Peyer's patch (tissue), 4 donors: ENCODE data around the gene MRPS23. TPM values are rescaled to one million over a fixed set of nuclear protein-coding genes. Genes with fewer than 3 reads are reported as not detected.

Experiments
- DNase-seq, 3 donors: peaks; one replicate each; pipeline ENCODE4 v3.0.0-alpha.2; 2017 to 2019
- H3K27ac ChIP-seq, 4 donors: fragments of 200-600 bp; sonication (generic); one replicate each; pipeline ENCODE4 v1.5.1; 2016 to 2019
- H3K27me3 ChIP-seq, 2 donors: fragments of 200-600 bp; sonication (generic); one replicate each; pipeline ENCODE4 v1.5.1; 2019
- H3K36me3 ChIP-seq, 3 donors: fragments of 200-600 bp; sonication (generic); one replicate each; pipeline ENCODE4 v1.5.1; 2016 to 2019
- H3K4me1 ChIP-seq, 4 donors: fragments of 200-600 bp; sonication (generic); one replicate each; pipeline ENCODE4 v1.5.1; 2016 to 2019
- H3K4me3 ChIP-seq, 4 donors: fragments of 200-600 bp; sonication (generic); 1 replicate in 3 of 4; 2 replicates in 1 of 4; pipeline ENCODE4 v1.5.1; 2016 to 2019; ENCODE audit warnings: mild to moderate bottlenecking in 1 of 4
- H3K9me3 ChIP-seq, 4 donors: fragments of 200-600 bp; sonication (generic); one replicate each; pipeline ENCODE4 v1.5.1; 2016 to 2019; ENCODE audit warnings: mild to moderate bottlenecking in 1 of 4
- POLR2A ChIP-seq, 2 donors: fragments of 450-650 bp; IDR thresholded peaks; one replicate each; pipeline ENCODE4 v1.5.1; 2017; ENCODE audit warnings: antibody characterized with exemption in 2 of 2, mild to moderate bottlenecking in 2 of 2, moderate library complexity in 2 of 2
- total RNA-seq, 4 donors: library from RNA; depleted of rRNA; stranded (reverse); fragments of >200 nt; gene quantifications; one replicate each; pipeline ENCODE4 v1.1.0, GENCODE V29; 2016
- TF ChIP-seq, protein P1 (sequence below), 6 experiments: fragments of 450-650 bp in 4 of 6; fragments of 200-600 bp in 2 of 6; sonication (generic) in 1 of 6; IDR thresholded peaks; one replicate each; pipeline ENCODE4 v1.5.1; 2017 to 2019; ENCODE audit warnings: antibody characterized with exemption in 6 of 6, mild to moderate bottlenecking in 3 of 6, moderate library complexity in 1 of 6

MRPS23 gene
- total RNA-seq: 1 to 10 TPM in 3 of 4 donors, under 1 TPM in 1; 0.83 to 7.4 (median 5.2) TPM

DNA sequence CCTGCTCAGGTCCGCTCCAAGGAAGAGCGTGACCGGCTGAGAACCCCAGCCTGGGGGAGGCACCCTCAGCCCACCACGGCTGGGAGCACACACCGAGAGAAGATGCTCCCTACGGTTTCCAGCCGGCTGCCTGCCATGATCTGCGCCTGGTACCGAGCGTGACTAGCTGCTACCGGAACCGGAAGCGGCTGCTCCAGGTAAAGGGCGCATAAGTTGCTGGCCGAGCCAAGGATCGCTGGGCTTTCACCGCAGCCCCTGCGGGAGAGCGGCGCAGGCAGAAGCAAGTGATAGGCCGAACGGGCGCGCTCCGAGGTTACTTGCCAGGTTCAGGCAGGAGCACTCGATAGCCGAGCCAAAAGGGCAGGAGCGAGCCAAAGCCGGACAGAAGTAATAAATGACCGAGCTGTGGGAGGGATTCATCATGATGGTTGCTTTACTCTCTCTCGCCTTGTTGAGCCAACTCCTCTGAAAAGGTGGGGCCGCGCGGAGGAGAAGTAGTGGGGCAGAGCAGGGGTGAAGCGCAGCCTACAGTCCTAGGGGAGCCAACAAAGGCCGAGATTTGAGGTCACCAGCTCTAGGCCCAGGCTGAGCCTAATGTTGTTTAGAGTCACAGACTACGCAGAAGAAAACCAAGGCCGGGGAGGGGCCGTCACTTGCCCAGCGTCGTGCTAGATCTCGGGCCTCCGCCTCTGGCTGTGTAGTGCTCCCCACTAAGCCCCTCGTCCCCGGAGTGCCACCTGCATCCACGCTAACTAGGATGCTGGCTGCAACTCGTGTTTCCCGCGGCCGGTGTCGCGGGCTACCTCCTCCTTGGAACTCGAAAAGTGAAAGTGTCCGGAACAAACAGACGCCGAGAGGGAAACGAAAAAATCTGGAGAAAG lies at the start of gene MRPS23:
Gene MRPS23, minus strand, starts transcription at position 171 of the 881 bp plus-strand sequence. Its CDS starts 34 bp downstream, at position 137.
- Histone ChIP-seq H3K36me3 (peaks cover 0 to 10% (median 0%) of the 10 kb centered on the region in 3 donors), H3K27ac (peak within 1 kb of the TSS; percentile 82 to 98 (median 86)), H3K9me3 (no peaks in the 10 kb centered on the region), H3K27me3 (no peaks in the 10 kb centered on the region), H3K4me3 (peak within 1 kb of the TSS; percentile 74 to 82 (median 80)), H3K4me1 (peaks cover 0 to 36% (median 7%) of the 10 kb centered on the region in 4 donors)
- TF ChIP-seq POLR2A (IDR thresholded peaks at IDR 0.05): peak; percentile 66 to 81
- TF ChIP-seq, protein P1, sequence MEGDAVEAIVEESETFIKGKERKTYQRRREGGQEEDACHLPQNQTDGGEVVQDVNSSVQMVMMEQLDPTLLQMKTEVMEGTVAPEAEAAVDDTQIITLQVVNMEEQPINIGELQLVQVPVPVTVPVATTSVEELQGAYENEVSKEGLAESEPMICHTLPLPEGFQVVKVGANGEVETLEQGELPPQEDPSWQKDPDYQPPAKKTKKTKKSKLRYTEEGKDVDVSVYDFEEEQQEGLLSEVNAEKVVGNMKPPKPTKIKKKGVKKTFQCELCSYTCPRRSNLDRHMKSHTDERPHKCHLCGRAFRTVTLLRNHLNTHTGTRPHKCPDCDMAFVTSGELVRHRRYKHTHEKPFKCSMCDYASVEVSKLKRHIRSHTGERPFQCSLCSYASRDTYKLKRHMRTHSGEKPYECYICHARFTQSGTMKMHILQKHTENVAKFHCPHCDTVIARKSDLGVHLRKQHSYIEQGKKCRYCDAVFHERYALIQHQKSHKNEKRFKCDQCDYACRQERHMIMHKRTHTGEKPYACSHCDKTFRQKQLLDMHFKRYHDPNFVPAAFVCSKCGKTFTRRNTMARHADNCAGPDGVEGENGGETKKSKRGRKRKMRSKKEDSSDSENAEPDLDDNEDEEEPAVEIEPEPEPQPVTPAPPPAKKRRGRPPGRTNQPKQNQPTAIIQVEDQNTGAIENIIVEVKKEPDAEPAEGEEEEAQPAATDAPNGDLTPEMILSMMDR (IDR thresholded peaks at IDR 0.05): peak in 2 of 6 experiments; percentile 22 to 39
- peak; percentile 96 to 99 (median 97) for DNase-seq

DNA sequence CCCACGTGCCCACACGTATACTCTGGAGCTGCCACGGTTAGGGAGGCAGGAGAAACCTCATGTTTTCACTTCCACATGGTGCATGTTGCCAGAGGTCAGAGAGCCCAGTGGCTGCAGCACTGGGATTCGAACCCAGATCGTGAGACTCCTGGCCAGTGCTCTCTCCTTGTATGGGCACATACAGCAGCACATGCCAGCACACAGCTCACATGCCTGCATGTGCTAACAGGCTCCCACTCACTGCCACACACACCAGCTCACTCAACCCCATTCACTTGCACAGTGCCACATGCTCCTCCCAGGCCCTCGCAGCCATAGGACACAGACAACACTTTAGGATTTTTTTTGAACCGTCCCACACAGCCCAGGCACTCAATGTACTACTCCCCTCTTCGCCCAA lies 49.5 kb upstream of the MRPS23 start:
- no peaks in the 10 kb centered on the region for H3K27me3 ChIP-seq
- peak overlapping the region; percentile 57 to 86 (median 70) for H3K27ac ChIP-seq
- H3K4me3 ChIP-seq: no peak overlapping the region
- no peaks in the 10 kb centered on the region for H3K36me3 ChIP-seq
- no peaks in the 10 kb centered on the region for H3K9me3 ChIP-seq
- H3K4me1 ChIP-seq: peaks cover 17 to 70% (median 25%) of the 10 kb centered on the region in 4 donors
- TF ChIP-seq, protein P1 (IDR thresholded peaks at IDR 0.05): no peak
- no peak for TF ChIP-seq POLR2A (IDR thresholded peaks at IDR 0.05)
- no peak for DNase-seq

DNA sequence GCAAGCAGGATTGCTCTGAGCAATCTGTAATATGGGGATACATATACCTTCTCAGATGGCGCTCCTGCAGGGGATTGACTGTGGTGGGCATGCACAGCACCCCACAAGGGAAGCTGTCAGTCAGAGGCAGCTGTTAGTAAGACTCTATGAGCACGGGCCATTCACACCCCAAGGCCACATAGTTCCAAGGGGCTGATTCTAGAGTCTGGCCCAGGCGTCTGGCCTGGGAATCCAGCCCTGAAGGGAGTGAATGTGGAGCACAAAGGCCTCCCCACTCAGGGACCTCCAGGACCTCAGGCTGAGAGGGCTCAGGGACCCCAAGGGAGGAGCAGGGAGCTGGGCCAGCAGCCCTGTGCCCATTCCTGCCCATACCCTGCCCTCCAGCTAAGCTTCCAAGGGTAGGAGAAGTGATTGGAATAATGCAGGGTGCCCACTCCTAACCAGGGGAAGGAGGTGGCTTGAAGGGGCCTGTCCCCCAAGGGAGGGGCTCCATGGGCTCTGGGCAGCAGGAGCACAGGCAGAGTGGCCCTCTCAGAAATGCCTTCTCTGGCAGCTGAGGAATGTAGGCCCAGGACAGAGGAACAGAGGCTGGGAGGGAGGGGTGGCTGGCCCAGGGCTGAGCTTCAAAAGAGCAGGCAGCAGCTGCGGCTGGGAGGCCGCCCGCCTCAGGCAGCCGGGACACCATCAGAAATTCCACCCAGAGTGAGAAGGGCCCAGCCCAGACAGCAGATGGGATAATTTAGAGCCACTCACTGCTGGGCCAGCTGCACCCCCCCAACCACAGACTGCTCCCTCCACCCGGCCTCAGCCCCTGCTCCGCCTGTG lies 48.9 kb upstream of the MRPS23 start:
- DNase-seq: no peak
- Histone ChIP-seq H3K4me3 (no peak overlapping the region), H3K4me1 (peaks cover 17 to 70% (median 21%) of the 10 kb centered on the region in 4 donors), H3K9me3 (no peaks in the 10 kb centered on the region), H3K27me3 (no peaks in the 10 kb centered on the region), H3K36me3 (no peaks in the 10 kb centered on the region), H3K27ac (peak overlapping the region; percentile 57 to 86 (median 70))
- no peak for TF ChIP-seq POLR2A (IDR thresholded peaks at IDR 0.05)
- TF ChIP-seq, protein P1 (IDR thresholded peaks at IDR 0.05): no peak

DNA sequence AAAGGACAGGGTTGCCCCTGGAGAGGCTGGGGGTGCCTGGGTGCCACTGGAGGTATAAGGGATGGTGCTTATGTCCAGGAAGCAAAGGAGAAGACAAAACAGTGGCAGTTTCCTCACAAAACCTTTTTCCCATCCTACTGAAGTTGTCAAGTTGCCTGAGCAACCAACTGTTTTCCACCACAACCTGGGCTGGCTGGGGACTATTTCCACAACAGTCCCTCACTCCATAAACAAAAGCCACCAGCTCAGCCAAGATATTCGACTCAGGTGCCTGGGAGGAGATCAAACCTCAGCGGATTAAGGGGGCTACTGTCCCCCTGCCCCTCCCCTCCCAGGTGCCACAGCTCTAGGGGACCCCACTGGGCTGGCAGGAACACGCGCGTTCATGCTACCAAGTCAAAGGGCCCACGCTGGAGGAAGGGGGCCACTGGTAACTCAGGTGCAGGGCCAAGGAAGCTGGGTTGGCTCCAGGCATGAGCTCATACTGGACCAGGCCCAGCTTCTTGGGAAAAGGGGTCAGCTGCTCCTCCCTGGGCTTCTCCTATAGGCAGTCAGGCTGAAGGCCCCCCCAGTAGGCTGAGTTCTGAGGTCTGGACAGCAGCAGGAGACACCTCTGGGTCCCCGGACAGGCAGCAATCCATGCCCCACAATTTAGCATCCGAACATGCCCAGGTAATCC lies 45.7 kb upstream of the MRPS23 start:
- H3K36me3 ChIP-seq: no peaks in the 10 kb centered on the region
- H3K27ac ChIP-seq: peak overlapping the region in 3 of 4 donors; percentile 14 to 91 (median 33)
- TF ChIP-seq POLR2A (IDR thresholded peaks at IDR 0.05): no peak
- TF ChIP-seq, protein P1 (IDR thresholded peaks at IDR 0.05): no peak
- no peaks in the 10 kb centered on the region for H3K9me3 ChIP-seq
- no peak for DNase-seq
- peaks cover 0 to 67% (median 14%) of the 10 kb centered on the region in 4 donors for H3K4me1 ChIP-seq
- H3K27me3 ChIP-seq: no peaks in the 10 kb centered on the region
- no peak overlapping the region for H3K4me3 ChIP-seq

DNA sequence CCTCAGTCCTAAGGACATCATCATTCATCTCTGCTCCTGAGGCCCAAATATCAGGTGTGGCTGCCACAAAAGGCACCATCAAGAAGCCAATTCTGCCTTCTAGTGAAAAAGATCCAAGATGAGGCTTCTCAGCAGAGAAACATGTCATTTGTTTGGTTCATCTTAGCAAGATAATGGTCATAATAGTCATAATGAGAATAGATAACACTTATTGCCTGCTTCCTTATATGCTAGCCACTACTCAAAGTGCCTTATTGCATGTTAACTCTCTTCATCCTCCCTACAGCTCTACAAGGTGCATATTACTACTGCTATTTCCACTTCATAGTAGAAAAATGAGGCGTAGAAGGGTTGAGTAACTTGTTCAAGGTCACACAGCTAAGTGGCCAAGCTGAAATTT lies 45.0 kb upstream of the MRPS23 start:
- TF ChIP-seq POLR2A (IDR thresholded peaks at IDR 0.05): no peak
- TF ChIP-seq, protein P1 (IDR thresholded peaks at IDR 0.05): no peak
- peaks cover 0 to 68% (median 12%) of the 10 kb centered on the region in 4 donors for H3K4me1 ChIP-seq
- H3K27ac ChIP-seq: peak overlapping the region in 2 of 4 donors; percentile 33 to 91
- no peak for DNase-seq
- H3K27me3 ChIP-seq: no peaks in the 10 kb centered on the region
- no peaks in the 10 kb centered on the region for H3K9me3 ChIP-seq
- H3K4me3 ChIP-seq: no peak overlapping the region
- no peaks in the 10 kb centered on the region for H3K36me3 ChIP-seq
